CD4-positive, alpha-beta memory T cell (primary cell): ENCODE data around the gene GNS. TPM values are rescaled to one million over a fixed set of nuclear protein-coding genes. Genes with fewer than 3 reads are reported as not detected.
A peak's percentile ranks its signal among the peaks of the same experiment; 100 is the strongest.

Experiments used
- CTCF ChIA-PET: fragments of 350-600 bp; sonication (Branson Sonifier 250); formaldehyde crosslinking; loops from one replicate; lab custom pipeline; 2021; ENCODE audit warnings: inconsistent platforms; ENCODE audit not compliant: partially characterized antibody; lab: Charles Lee
- POLR2A ChIA-PET: fragments of 350-600 bp; sonication (Branson Sonifier 250); formaldehyde crosslinking; loops from one replicate; lab custom pipeline; 2021; ENCODE audit not compliant: partially characterized antibody; lab: Charles Lee
- DNase-seq, 5 donors: peaks; one replicate each; pipeline versions ENCODE4 v3.0.0 to v3.0.0-alpha.2; 2020 to 2022; ENCODE audit warnings: mixed read lengths in 1 of 5
- H3K27ac ChIP-seq: one replicate; pipeline ENCODE4 v1.7.0; 2013; ENCODE audit warnings: low read depth, low read length
- H3K27me3 ChIP-seq: 2 replicates; pipeline ENCODE4 v1.7.0; 2013; ENCODE audit warnings: mild to moderate bottlenecking, low read length, moderate library complexity; ENCODE audit not compliant: insufficient read depth
- H3K36me3 ChIP-seq: 2 replicates; pipeline ENCODE4 v1.7.0; 2013; ENCODE audit warnings: mild to moderate bottlenecking, low read length, moderate library complexity; ENCODE audit not compliant: insufficient read depth
- H3K4me1 ChIP-seq: 2 replicates; pipeline ENCODE4 v1.7.0; 2013; ENCODE audit warnings: mild to moderate bottlenecking, low read length, moderate library complexity; ENCODE audit not compliant: insufficient read depth
- H3K4me3 ChIP-seq, 2 donors: one replicate each; pipeline ENCODE4 v1.7.0; 2013; ENCODE audit warnings: low read length in 2 of 2, mild to moderate bottlenecking in 1 of 2
- H3K9me3 ChIP-seq, 2 donors: one replicate each; pipeline ENCODE4 v1.7.0; 2013; ENCODE audit warnings: low read length in 2 of 2, control low read depth in 1 of 2; ENCODE audit not compliant: control insufficient read depth in 1 of 2
- H3K27ac Mint-ChIP-seq, 7 donors: one replicate each; pipeline ENCODE4 v1.8.0; 2020 to 2021; ENCODE audit warnings: mixed read lengths in 7 of 7, mild to moderate bottlenecking in 6 of 7, inconsistent platforms in 3 of 7, moderate library complexity in 3 of 7
- H3K27me3 Mint-ChIP-seq, 2 donors: one replicate each; pipeline ENCODE4 v1.8.0; 2020 to 2021; ENCODE audit warnings: mixed read lengths in 2 of 2
- H3K36me3 Mint-ChIP-seq, 2 donors: one replicate each; pipeline ENCODE4 v1.8.0; 2020 to 2021; ENCODE audit warnings: mixed read lengths in 2 of 2, inconsistent platforms in 1 of 2, mild to moderate bottlenecking in 1 of 2
- H3K4me1 Mint-ChIP-seq, 4 donors: one replicate each; pipeline ENCODE4 v1.8.0; 2020 to 2021; ENCODE audit warnings: mixed read lengths in 4 of 4, mild to moderate bottlenecking in 1 of 4
- H3K4me3 Mint-ChIP-seq, 8 donors: one replicate each; pipeline ENCODE4 v1.8.0; 2020 to 2021; ENCODE audit warnings: mixed read lengths in 8 of 8, mild to moderate bottlenecking in 7 of 8, moderate library complexity in 6 of 8, inconsistent platforms in 3 of 8
- H3K9me3 Mint-ChIP-seq, 8 donors: one replicate each; pipeline ENCODE4 v1.8.0; 2020 to 2021; ENCODE audit warnings: mixed read lengths in 8 of 8, mild to moderate bottlenecking in 5 of 8, inconsistent platforms in 3 of 8, moderate library complexity in 1 of 8
- intact Hi-C: fragments of 100-400 bp; cut with micrococcal nuclease; formaldehyde crosslinking; loops from one replicate; pipeline ENCODE4 v1.15.1; 2023
- polyA plus RNA-seq, 2 donors: library from polyadenylated mRNA; unstranded; fragments of 300-500 nt; fragmentation: Illumina TruSeq; gene quantifications; one replicate each; pipeline ENCODE4 v1.2.3, GENCODE V29; 2021
- total RNA-seq, 2 experiments: library from RNA; stranded (reverse); gene quantifications; one replicate each; pipeline ENCODE4 v1.2.3, GENCODE V29; 2021

GNS gene
- total and polyA plus RNA-seq, 4 experiments from 2014 or later = 34.2 to 77.0 (median 35.9) TPM

- H3K4me1 ChIP-seq = no peaks in the 10 kb centered on the region
- ChIA-PET CTCF (interaction anchor here (2.8 kb wide), 1 partner anchor 11 kb away, joined by 9 read pairs; no protein-coding TSS in a partner anchor), POLR2A (interaction anchor here (0.5 kb wide), 1 partner anchor 176 kb away, joined by 3 read pairs; no protein-coding TSS in a partner anchor)
- Mint-ChIP-seq H3K27ac (no peak overlapping the region), H3K27me3 (peaks cover 2 to 3% of the 10 kb centered on the region in 2 donors), H3K36me3 (no peaks in the 10 kb centered on the region), H3K4me3 (no peak overlapping the region), H3K4me1 (no peaks in the 10 kb centered on the region), H3K9me3 (peaks cover 0 to 2% (median 0%) of the 10 kb centered on the region in 8 donors)
- intact Hi-C loops = no loop called here
- no peak for DNase-seq
- H3K36me3 ChIP-seq = no peaks in the 10 kb centered on the region
- H3K4me3 ChIP-seq = no peak overlapping the region
- no peaks in the 10 kb centered on the region for H3K27me3 ChIP-seq
- H3K9me3 ChIP-seq = no peaks in the 10 kb centered on the region
- no peak overlapping the region for H3K27ac ChIP-seq
Measured at GRCh38 chr12:64791036-64791435, 31.8 kb upstream of the GNS start.

- DNase-seq = no peak
- H3K27ac ChIP-seq = no peak overlapping the region
- no peaks in the 10 kb centered on the region for H3K4me1 ChIP-seq
- Mint-ChIP-seq H3K27ac (no peak overlapping the region), H3K4me3 (no peak overlapping the region), H3K36me3 (no peaks in the 10 kb centered on the region), H3K9me3 (peaks cover 0 to 2% (median 0%) of the 10 kb centered on the region in 8 donors), H3K27me3 (peaks cover 6 to 8% of the 10 kb centered on the region in 2 donors), H3K4me1 (no peaks in the 10 kb centered on the region)
- H3K9me3 ChIP-seq = no peaks in the 10 kb centered on the region
- POLR2A ChIA-PET = no interaction called here
- CTCF ChIA-PET = interaction anchor here (0.9 to 2.8 kb wide), 2 partner anchors 8 to 12 kb away, joined by 3 to 9 read pairs; no protein-coding TSS in a partner anchor
- H3K27me3 ChIP-seq = no peaks in the 10 kb centered on the region
- no peaks in the 10 kb centered on the region for H3K36me3 ChIP-seq
- no peak overlapping the region for H3K4me3 ChIP-seq
- intact Hi-C loops = no loop called here
Measured at GRCh38 chr12:64790166-64790565, 31.0 kb upstream of the GNS start.

GRCh38 chr12:64785838-64786237 lies 26.6 kb upstream of the GNS start:
- Histone ChIP-seq H3K4me3 (no peak overlapping the region), H3K27me3 (peaks cover 27% of the 10 kb centered on the region), H3K9me3 (no peaks in the 10 kb centered on the region), H3K4me1 (peaks cover 13% of the 10 kb centered on the region), H3K36me3 (no peaks in the 10 kb centered on the region), H3K27ac (no peak overlapping the region)
- peaks cover 29 to 33% of the 10 kb centered on the region in 2 donors for H3K27me3 Mint-ChIP-seq
- intact Hi-C loops = no loop called here
- POLR2A ChIA-PET = no interaction called here
- no peak for DNase-seq
- peaks cover 0 to 2% of the 10 kb centered on the region in 2 donors for H3K36me3 Mint-ChIP-seq
- no peak overlapping the region for H3K27ac Mint-ChIP-seq
- H3K4me1 Mint-ChIP-seq = peaks cover 10 to 19% (median 13%) of the 10 kb centered on the region in 4 donors
- no peaks in the 10 kb centered on the region for H3K9me3 Mint-ChIP-seq
- no peak overlapping the region for H3K4me3 Mint-ChIP-seq
- CTCF ChIA-PET = interaction anchor here (1.0 to 2.4 kb wide), 3 partner anchors 10 to 12 kb away, joined by 3 to 13 read pairs (median 4); no protein-coding TSS in a partner anchor

- Histone ChIP-seq H3K36me3 (no peaks in the 10 kb centered on the region), H3K27me3 (peaks cover 27% of the 10 kb centered on the region), H3K9me3 (no peaks in the 10 kb centered on the region), H3K4me1 (peaks cover 19% of the 10 kb centered on the region), H3K27ac (no peak overlapping the region), H3K4me3 (no peak overlapping the region)
- Mint-ChIP-seq H3K27me3 (peaks cover 46 to 49% of the 10 kb centered on the region in 2 donors), H3K36me3 (peaks cover 2 to 5% of the 10 kb centered on the region in 2 donors), H3K27ac (no peak overlapping the region), H3K4me3 (peak overlapping the region in 7 of 8 donors; percentile 40 to 96 (median 88)), H3K4me1 (peaks cover 12 to 25% (median 19%) of the 10 kb centered on the region in 4 donors), H3K9me3 (peaks cover 0 to 10% (median 3%) of the 10 kb centered on the region in 8 donors)
- POLR2A ChIA-PET = interaction anchor here (0.6 kb wide), 1 partner anchor 18 kb away, joined by 3 read pairs; no protein-coding TSS in a partner anchor
- intact Hi-C loops = no loop called here
- CTCF ChIA-PET = interaction anchor here (1.4 to 4.3 kb wide), 6 partner anchors 11 to 22 kb away, joined by 3 to 39 read pairs (median 6); no protein-coding TSS in a partner anchor
- DNase-seq = no peak
Measured at GRCh38 chr12:64782191-64782876, 23.1 kb upstream of the GNS start.

GRCh38 chr12:64781280-64782190 lies 22.3 kb upstream of the GNS start:
- H3K4me1 Mint-ChIP-seq = peaks cover 12 to 25% (median 19%) of the 10 kb centered on the region in 4 donors
- intact Hi-C loops = no loop called here
- H3K36me3 Mint-ChIP-seq = peaks cover 5% of the 10 kb centered on the region in 2 donors
- peaks cover 54 to 57% of the 10 kb centered on the region in 2 donors for H3K27me3 Mint-ChIP-seq
- Histone ChIP-seq H3K36me3 (no peaks in the 10 kb centered on the region), H3K4me1 (peaks cover 19% of the 10 kb centered on the region), H3K27ac (no peak overlapping the region), H3K4me3 (peak overlapping the region in 1 of 2 donors; percentile 37), H3K27me3 (peaks cover 27% of the 10 kb centered on the region), H3K9me3 (no peaks in the 10 kb centered on the region)
- H3K4me3 Mint-ChIP-seq = peak overlapping the region; percentile 82 to 96 (median 86)
- ChIA-PET POLR2A (interaction anchor here (1.4 kb wide), 1 partner anchor 43 kb away, joined by 3 read pairs; no protein-coding TSS in a partner anchor), CTCF (interaction anchor here (1.4 to 4.3 kb wide), 7 partner anchors 10 to 231 kb away, joined by 3 to 39 read pairs (median 6); no protein-coding TSS in a partner anchor)
- peak overlapping the region in 1 of 7 donors; percentile 71 for H3K27ac Mint-ChIP-seq
- DNase-seq = no peak
- peaks cover 0 to 18% (median 10%) of the 10 kb centered on the region in 8 donors for H3K9me3 Mint-ChIP-seq

- peaks cover 8 to 9% of the 10 kb centered on the region in 2 donors for H3K36me3 Mint-ChIP-seq
- H3K4me3 ChIP-seq = peak overlapping the region in 1 of 2 donors; percentile 37
- H3K9me3 ChIP-seq = peaks cover 0 to 3% of the 10 kb centered on the region in 2 donors
- H3K27me3 Mint-ChIP-seq = peaks cover 55 to 64% of the 10 kb centered on the region in 2 donors
- H3K4me3 Mint-ChIP-seq = peak overlapping the region; percentile 70 to 96 (median 80)
- no peak overlapping the region for H3K27ac Mint-ChIP-seq
- ChIA-PET POLR2A (interaction anchor here (1.2 to 1.4 kb wide), 2 partner anchors 26 to 43 kb away, joined by 3 read pairs; no protein-coding TSS in a partner anchor), CTCF (interaction anchor here (0.8 to 4.3 kb wide), 6 partner anchors 9 to 230 kb away, joined by 3 to 39 read pairs (median 6); no protein-coding TSS in a partner anchor)
- H3K27me3 ChIP-seq = peaks cover 27% of the 10 kb centered on the region
- intact Hi-C loops = no loop called here
- peak in 2 of 5 donors; percentile 7 to 19 for DNase-seq
- peaks cover 19% of the 10 kb centered on the region for H3K4me1 ChIP-seq
- H3K9me3 Mint-ChIP-seq = peaks cover 4 to 27% (median 18%) of the 10 kb centered on the region in 8 donors
- no peak overlapping the region for H3K27ac ChIP-seq
- H3K36me3 ChIP-seq = no peaks in the 10 kb centered on the region
- H3K4me1 Mint-ChIP-seq = peaks cover 12 to 25% (median 19%) of the 10 kb centered on the region in 4 donors
Measured at GRCh38 chr12:64780531-64781279, 21.5 kb upstream of the GNS start.
